Fibroblast of skin of abdomen (primary cell): ENCODE measurements around the gene POLD3. TPM values are rescaled to one million over a fixed set of nuclear protein-coding genes. Genes with fewer than 3 reads are reported as not detected.

Source experiments
- DNase-seq: peaks from one replicate; pipeline ENCODE4 v3.0.0-alpha.2; 2013
- polyA plus RNA-seq, 2 experiments: library from polyadenylated mRNA; unstranded; fragments of 120-200 nt; gene quantifications; one replicate each; pipeline ENCODE4 v1.2.1, GENCODE V29; 2013; ENCODE audit not compliant: insufficient read length in 2 of 2

Gene POLD3, protein sequence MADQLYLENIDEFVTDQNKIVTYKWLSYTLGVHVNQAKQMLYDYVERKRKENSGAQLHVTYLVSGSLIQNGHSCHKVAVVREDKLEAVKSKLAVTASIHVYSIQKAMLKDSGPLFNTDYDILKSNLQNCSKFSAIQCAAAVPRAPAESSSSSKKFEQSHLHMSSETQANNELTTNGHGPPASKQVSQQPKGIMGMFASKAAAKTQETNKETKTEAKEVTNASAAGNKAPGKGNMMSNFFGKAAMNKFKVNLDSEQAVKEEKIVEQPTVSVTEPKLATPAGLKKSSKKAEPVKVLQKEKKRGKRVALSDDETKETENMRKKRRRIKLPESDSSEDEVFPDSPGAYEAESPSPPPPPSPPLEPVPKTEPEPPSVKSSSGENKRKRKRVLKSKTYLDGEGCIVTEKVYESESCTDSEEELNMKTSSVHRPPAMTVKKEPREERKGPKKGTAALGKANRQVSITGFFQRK
- polyA plus RNA-seq (2013, experiment 1 of 2; ENCODE audit: insufficient read length), result 12.7 TPM
- polyA plus RNA-seq (2013, experiment 2 of 2; ENCODE audit: insufficient read length), result 12.9 TPM

DNA sequence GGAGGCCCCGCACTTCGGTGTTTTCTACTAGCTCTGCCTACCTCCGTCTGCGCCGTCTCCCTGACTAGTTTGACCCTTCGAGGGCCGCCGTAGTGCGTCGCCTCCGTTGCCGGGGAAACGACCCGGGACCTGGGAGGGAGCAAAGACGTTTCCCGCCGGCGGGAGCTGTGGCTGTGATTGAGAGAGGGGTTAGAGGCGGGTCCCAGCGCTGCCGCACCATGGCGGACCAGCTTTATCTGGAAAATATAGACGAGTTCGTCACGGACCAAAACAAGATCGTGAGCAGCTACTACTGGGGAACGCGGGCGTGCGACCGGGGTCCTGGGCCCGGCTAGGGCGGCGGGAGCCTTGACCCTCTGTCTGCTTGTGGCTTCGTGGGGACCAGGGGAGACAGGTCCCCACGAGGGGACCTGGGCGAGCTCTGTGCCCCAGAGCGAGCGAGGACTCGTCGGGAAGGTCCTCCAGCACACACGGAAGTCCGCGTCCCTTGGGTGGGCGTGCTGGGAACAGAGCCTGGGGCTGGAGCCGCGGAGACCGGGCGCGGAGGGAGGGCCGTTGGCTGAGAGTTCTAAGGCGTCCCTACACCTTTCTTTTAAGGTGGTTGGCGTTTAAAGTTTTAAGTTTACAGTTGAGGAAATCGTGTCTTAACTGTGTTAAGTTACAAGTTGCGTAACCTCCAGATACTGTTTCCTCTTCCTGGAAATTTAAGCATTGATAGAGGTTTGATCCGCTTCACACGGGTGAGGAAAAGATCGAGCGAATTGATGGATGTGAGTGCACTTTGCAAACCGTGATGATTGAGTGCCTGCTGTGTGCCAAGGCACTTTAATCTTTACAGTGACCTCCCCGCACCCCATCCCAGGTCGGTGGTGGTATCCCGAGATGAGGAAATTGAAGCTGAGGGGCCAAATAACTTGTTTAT is at the start of gene POLD3:
Gene POLD3 (plus strand): TSS at position 142 of the 922 bp plus-strand sequence. CDS start 77 bp downstream, at position 219.
- peak; percentile 88 for DNase-seq

DNA sequence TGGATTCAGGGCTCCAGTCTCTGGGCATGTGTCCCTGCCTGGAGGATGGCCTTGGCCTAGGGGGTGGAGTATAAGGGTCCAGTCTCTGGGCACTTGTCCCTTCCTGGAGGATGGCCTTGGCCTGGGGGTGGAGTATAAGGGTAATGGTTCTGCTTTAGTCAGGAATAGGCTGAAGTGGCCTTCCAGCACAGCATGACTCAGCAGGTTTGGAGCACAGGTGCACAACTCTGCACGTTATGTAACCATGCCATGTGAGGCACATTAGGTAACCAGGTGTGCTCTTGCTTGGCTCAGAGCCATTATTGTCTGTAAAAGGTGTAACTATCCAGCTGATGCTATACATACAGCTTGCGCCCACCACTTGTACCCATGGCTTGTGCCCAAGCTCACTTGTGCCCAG is 48.4 kb upstream of the POLD3 start:
- no peak for DNase-seq

DNA sequence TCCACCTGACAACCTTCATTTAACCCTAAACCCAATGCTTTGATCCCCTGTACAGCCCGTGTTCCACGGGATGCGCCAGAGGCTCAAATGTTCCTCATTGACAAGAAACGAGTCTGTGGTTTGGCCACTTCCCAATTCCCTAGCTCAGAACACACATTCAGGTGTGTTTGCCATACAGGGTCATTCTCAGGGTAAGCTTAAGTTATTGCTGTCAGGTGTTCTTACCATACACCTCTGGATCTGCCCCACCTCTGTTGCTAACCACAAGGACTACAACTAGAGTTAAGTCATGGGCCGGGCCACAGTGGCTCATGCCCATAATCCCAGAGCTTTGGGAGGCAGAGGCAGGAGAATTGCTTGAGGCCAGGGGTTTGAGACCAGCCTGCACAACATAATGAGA is 45.6 kb upstream of the POLD3 start:
- no peak for DNase-seq

DNA sequence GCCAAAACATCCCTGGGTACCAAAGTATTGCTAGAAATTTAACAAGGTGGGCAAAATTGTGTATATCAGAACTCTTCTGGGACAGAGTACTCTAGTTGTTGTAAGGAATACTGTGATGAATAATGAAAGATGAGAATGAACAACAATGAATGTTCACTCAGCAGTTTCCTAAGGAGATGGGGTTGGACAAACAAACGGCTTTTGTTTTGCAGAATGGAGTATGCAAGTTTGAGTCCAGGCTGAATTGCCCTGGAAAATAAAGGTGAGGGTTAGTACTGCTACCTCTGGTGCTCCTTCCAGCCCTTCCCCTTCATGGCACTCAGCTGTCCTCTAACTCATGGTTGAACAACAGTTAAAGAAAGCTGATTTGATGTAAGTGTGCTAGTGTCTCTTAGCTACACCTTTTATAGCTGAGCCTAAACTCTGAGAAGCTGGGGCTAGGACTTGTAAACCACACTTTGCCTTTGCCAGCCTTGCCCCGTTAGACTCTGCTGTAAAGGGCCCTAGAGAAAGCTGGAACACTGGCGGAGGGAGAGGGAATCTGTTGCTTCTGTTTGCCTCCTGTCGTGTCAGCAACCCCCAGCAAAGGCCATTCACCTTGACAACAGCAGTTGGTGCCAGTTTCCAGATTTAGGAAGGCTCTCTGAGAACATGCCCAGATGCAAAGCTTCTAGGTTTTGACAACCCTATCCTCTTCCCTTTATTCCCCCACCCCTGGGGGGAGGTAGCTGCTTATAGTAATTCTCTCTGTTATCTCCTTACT is 41.2 kb upstream of the POLD3 start:
- DNase-seq, result no peak

DNA sequence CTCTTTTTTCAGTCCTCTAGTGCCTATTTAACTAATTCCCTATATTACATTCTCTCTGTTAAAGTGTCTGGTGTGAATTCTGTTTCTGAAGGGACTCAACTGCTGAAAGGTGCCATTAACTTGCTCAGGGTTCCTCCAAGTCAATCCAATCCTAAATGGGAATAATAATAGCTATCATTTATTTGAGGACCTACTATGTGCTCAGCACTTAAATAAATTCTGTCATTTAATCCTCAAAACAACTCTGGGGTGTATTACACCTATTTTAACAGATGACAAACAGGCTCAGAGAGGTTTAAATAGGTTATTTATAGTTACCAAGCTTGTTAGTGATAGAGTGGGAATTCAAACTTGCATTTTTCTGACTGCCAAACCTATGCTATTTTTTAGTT is 40.6 kb upstream of the POLD3 start:
- no peak for DNase-seq

DNA sequence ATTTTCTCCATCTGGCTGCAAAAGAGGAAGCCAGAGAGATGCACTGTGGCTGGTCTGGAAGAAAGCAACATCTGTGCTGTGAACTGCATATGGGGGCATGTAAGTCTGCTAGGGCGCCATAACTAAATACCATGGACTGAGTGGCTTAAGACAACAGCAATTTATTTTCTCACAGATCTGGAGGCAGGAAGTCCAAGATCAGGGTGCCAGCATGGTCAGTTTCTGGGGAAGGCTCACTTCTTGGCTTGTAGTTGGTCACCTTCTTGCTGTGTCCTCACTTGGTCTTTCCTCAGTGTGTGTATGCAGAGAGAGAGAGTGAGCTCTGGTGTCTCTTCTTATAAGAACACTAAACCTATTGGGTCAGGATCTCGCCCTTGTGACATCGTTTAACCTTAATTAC is 34.9 kb upstream of the POLD3 start:
- no peak for DNase-seq

DNA sequence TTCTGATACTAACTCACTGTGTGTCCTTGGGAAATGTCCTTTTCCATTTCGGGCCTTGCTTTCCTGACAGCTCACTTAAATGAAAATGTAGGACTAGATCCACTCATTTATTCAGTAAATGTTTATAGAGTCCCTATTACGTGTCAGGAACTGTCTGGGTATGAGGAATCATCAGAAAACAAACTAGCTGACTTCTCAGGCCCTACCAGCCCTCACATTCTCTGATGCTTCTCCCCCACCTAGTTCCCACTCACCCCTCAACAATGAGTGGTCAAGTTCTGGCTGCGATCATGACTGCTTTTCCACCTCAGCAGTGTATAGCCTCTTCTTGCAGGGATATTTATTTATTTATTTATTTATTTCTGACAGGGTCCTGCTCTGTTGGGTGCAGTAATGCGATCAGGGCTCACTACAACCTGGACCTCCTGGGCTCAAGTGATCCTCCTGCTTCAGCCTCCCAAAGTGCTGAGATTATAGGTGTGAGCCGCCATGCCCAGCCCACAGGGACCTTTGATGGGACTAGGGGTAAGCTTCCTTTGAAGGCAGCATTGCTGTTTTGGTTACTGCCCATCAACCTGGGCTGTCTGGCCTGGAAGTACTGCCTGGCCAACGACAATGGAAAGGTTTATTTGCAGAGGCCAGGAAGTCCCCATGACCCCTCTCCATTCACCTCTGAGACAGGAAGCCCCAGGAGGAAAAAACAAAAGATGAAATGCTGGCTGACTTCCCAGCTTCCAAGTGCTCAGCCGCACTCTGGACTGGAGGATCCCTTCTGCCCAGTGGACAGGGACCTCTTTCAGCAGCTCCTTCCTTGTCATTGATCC is 33.1 kb upstream of the POLD3 start:
- DNase-seq, result no peak

DNA sequence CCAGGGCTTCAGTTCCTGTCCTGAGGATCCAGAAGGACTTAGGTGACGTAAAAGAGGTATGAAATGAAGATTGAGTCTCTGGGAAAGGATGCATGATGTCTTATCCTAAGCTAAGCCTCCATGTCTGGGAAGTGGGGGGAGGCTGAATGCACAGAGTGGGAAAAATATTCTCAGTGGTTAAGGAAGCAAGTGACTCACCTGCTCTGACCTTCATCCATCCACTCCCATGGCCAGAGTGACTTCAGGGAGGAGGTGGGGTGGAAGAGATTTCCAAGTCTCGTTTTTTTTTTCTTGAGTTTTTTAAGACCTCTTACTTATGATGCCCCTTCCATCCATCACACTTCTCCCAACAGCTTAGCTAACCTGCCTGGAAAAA is 32.5 kb upstream of the POLD3 start:
- no peak for DNase-seq

DNA sequence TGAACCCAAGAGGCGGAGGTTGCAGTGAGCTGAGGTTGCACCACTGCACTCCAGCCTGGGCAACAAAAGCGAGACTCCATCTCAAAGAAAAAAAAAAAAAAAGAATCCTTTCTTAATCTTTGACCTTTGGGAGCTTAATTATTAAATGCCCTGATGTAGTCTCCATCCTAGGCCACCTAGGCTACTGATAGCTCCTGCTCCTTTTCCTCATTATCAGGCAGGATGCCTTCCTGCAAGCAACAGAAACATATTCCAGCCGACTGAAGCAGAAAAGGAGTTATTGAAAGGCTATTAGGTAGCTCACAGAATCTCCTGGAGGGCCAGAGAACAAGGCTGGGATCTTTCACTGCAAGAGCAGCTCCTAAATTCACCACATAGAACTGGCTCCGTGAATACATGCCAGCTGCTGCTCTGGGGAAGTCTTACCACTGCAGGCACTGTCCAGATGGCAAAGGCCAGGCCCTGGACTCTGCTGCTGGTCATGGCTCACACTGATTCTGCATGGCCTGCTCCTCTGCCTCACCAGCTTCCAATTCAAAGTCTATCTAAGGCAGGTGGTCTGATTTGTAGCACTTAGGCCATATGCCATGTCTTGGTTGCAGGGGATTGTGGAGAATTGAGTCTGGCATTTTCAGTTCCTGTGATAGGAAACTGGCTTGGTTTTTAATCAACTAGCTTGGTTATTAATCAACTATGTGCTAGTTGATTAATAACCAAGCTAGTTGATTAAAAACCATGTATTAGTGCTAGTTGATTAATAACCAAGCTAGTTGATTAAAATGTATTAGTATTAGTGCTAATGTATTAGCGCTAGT is 26.0 kb upstream of the POLD3 start:
- DNase-seq, result no peak

DNA sequence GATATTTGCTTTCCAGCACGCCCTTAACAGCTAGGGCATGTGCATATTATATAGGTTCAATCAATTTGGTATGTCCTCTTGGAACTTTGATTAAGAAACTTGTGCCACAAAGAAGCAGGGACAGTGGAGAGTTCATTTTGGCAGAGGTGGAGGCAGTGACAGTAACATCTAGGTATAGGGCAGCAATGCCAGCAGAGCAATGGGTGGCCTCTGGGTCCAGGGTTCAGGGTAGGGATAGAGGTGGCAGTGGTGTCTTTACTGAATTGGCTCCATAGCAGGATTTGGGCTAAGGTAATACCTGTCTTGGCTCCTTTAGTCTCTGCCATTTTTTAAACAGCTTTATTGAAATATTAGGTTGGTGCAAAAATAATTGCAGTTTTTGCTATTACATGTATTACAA is 24.4 kb upstream of the POLD3 start:
- no peak for DNase-seq

DNA sequence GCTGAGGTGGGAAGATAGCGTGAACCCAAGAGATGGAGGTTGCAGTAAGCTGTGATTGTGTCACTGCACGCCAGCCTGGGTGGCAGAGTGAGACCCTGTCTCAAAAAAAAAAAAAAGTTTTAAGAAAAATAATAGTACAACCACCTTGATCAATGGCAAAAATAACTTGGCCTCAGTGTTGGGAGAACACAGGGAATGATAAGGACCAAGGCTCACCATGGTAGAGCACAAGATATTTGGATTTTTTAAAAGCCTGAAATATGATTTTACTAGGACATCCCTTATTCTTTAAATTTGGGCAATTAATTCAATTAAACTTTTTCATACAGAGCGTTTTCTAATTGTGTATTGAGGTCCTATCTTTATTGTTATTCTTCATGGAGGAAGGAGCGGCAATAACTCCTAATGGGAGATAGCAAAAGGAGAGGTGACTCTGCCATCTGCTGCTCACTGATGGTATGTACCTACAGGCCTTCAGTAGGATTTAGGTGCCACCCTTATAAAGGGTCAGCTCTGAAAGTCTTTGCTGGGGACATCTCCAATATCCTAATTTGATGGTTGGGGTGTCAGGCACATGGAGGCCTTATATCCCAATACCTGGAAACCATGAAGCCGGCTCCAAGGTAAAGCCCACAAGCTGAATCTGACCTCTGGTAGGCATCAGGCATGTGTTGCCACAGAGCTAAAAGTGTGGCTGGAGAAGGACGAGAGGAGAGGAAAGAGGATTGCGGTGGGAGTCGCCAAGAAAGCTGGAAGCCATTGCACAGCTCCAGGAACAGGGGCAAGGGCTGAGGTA is 21.9 kb upstream of the POLD3 start:
- DNase-seq, result peak; percentile 31

DNA sequence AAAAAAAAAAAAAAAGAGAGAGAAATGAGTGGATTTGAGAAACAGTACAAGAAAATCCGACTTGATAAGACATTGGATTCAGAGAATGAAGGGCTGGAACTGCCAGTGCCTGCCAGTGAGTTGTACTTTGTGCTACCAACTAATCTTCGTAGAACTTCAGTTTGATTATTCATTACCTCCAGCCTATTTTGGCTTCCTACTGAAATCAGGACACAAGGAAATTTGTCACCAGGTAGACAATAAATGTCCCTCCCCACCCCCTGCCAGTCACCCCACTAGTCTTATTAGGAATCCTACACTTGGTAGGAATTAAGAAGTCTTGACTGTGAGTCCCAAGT is 21.4 kb upstream of the POLD3 start:
- DNase-seq, result no peak

DNA sequence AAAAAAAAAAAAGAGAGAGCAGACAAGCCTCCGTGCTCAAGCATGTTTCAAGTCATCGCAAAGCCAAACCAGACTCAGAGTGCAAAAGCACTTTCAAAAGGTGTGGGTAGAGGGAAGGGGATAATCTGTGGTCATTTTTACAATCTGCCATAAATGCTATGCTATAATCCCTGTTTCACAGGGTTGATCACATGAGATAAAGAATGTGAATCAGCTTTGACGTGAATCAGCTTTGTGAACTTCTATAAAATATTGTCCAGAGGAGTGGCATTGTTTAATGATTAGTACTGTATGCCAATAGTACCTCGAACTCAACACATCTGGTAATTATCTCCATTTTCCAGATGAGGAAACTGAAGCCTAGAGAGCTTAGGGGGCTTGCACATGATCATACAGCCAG is 20.0 kb upstream of the POLD3 start:
- no peak for DNase-seq

DNA sequence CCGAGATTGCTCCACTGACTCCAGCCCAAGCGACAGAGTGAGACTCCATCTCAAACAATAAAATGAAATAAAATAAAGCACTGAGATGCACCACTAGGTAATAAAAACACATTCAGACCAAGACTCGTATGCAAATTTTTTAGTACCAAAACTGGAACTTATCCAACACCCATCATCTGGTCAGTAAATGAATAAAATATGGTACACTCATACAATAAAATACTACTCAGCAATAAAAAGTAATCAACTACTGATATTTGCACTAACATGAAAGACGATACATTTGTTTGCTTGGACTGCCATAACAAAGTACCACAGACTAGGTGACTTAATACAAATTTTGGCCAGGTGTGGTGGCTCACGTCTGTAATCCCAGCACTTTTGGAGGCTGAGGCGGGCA is 17.8 kb upstream of the POLD3 start:
- DNase-seq, result no peak

DNA sequence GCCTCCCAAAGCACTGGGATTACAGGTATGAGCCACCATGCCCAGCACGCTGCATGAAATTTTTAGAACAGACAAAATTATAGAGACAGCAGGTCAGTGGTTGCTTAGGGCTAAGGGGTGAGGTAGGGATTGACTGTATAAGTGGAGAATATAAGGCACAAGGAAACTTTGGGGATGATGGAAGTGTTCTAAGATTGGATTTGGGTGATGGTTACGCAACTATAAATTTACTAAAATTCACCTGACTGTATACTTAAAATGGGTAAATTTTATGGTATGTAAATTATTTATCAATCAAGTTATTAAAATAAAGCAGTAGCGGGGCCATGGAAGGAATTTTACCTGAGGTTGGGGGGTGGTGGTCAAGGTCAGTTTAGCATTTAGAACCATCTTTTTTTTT is 16.4 kb upstream of the POLD3 start:
- no peak for DNase-seq

DNA sequence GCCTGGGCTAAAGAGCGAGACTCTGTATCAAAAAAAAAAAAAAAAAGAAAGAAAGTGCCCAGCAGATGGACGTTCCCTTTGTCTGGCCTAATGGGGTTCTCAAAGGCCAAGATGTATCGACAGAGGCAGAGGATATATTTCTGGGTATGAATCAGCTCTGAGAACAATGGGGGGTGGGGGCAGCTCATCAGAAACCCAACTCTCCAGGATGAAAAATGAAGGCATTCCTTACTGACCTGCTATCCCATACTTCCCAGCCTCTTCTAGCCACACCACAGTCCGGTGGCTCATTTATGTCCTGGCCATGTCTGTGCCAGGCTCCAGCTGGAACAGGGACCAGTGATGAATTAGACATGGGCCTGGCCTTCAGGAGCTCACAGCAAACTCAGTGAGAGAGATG is 15.2 kb upstream of the POLD3 start:
- no peak for DNase-seq

DNA sequence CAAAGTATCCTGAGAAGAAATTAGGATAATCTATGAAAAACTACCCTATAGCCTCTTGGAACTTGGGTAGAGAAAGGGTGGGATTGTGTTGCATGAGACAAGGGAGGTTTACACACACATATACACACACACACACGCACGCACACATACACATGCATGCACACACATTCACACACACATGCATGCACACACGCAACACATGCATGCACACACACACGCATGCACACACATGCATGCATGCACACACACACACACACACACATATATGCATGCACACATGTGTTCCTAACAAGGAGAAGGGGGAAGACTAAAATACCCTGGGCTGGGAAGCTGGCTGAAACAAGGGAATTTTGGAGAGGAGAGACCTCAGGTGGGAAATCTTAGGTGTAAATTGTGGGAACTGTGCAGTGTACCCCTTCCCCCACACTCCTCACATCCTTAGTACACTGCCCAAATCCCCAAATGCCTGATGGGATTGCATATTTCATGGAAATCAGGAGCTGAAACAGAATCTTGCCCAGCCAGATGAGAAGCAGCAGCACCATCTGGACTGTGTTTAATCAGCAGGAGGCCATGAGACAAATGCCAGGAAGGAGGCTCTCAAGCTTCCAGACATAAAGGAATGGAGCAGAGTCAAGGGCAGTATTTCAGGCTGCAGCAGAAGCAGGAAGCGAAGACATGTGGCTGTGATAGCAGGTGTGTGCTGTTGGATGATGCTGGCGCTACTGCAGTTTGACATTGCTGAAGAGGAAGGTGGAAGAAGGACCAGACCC is 14.6 kb upstream of the POLD3 start:
- peak; percentile 53 for DNase-seq

DNA sequence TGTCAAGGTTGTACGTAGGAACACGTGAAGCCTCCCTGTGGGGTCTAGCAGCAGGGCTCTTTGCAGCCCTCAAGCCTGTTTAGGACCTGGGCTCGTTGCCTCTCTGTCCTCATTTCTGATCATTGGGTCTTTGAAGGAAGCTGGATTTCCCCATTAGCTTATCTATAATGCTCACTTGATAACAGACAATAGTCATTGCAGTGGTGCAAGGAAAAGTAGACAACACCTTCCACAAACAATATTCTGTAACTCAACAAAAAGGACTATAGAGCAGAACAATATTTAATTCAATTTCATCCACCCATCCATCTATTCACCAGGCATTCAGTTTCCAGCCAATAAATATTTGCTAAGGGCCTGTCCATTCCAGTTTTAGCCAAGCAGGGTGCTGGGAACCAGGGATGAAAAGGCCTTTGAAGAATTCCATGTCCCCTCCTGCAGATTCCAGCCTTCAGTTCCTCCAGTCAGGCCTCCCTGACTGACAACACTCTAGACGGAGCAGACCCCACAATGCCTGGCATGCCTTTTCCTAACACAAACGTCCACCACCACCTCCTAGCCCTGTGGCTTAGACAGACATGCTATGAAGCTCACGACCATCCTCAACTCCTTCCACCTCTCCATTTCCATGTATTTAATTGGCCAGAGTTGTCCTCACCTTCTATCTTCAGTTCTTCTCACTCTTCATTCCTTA is 12.7 kb upstream of the POLD3 start:
- no peak for DNase-seq
